ENCODE results near the gene RNASEH1. TPM values are rescaled to one million over a fixed set of nuclear protein-coding genes. Genes with fewer than 3 reads are reported as not detected.
"Not testable (repeated sequence)": the region's sequence is repeated elsewhere in the genome, so short reads cannot be mapped to it uniquely, and the experiment has no call there.

The RNASEH1 gene
- total and polyA plus RNA-seq, 2 of the 8 experiments (the other 6 are each of a cell fraction or from before 2014, with no cell fraction given), result 11.7 to 42.7 TPM

DNA sequence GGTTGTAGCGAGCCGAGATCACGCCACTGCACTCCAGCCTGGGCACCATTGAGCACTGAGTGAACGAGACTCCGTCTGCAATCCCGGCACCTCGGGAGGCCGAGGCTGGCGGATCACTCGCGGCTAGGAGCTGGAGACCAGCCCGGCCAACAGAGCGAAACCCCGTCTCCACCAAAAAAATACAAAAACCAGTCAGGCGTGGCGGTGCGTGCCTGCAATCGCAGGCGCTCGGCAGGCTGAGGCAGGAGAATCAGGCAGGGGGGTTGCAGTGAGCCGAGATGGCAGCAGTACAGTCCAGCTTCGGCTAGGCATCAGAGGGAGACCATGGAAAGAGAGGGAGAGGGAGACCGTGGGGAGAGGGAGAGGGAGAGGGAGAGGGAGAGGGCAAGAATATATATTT lies 11.5 kb upstream of the RNASEH1 start:
- H2BK12ac ChIP-seq (ENCODE audit: low read depth, low read length); H3K27me3 ChIP-seq (replicated peaks in 1 of 4; ENCODE audit: control insufficient read depth in 3 of 4, extremely low read depth in 1 of 4, insufficient read depth in 3 of 4, low read length in 3 of 4); H3K79me1 ChIP-seq (ENCODE audit: low read depth, low read length); H4K91ac ChIP-seq (replicated peaks; ENCODE audit: insufficient read length, low read length); H3K4me1 ChIP-seq (replicated peaks in 1 of 4; ENCODE audit: control insufficient read depth in 3 of 4, insufficient read depth in 4 of 4, low read length in 3 of 4); CTCF ChIA-PET (ENCODE audit: partially characterized antibody); FAIRE-seq; H4K20me1 ChIP-seq (replicated peaks in 1 of 2; ENCODE audit: control insufficient read depth in 1 of 2, insufficient read depth in 2 of 2, low read length in 2 of 2); H4K8ac ChIP-seq (ENCODE audit: extremely low read depth, insufficient read depth, low read length); H3K9me3 ChIP-seq (ENCODE audit: insufficient read depth in 2 of 2, low read depth in 1 of 2, low read length in 1 of 2); H3K23me2 ChIP-seq (ENCODE audit: low read depth, low read length); H3K4me2 ChIP-seq (ENCODE audit: insufficient read depth in 1 of 2, low read depth in 2 of 2, low read length in 2 of 2); H3K4ac ChIP-seq (replicated peaks; ENCODE audit: insufficient read length, low read depth, low read length); H3K27ac ChIP-seq (ENCODE audit: low read depth, low read length); H3K14ac ChIP-seq (ENCODE audit: insufficient read length); H2BK5ac ChIP-seq (ENCODE audit: low read depth, low read length); H2BK20ac ChIP-seq (ENCODE audit: low read length); H3K36me3 ChIP-seq (ENCODE audit: control insufficient read depth in 2 of 4, insufficient read depth in 4 of 4, low read length in 3 of 4); DNase-seq (ENCODE audit: low read depth in 1 of 2, low spot score in 2 of 2); H3K79me2 ChIP-seq (ENCODE audit: control insufficient read depth in 1 of 2, insufficient read depth in 2 of 2, low read length in 2 of 2); H3K23ac ChIP-seq (ENCODE audit: insufficient read length); H2AFZ ChIP-seq (ENCODE audit: low read length); H2AK5ac ChIP-seq (ENCODE audit: low read depth, low read length); H2BK120ac ChIP-seq (replicated peaks; ENCODE audit: low read depth, low read length); H3K9ac ChIP-seq (replicated peaks in 1 of 4; ENCODE audit: extremely low read depth in 1 of 4, low read depth in 3 of 4, low read length in 3 of 4); H3K4me3 ChIP-seq (ENCODE audit: extremely low read depth in 1 of 4, insufficient read depth in 2 of 4, low read depth in 3 of 4, low read length in 4 of 4); H4K5ac ChIP-seq (ENCODE audit: insufficient read length, low read depth, low read length); H3K56ac ChIP-seq (replicated peaks; ENCODE audit: insufficient read length, low read depth, low read length); H2BK15ac ChIP-seq (ENCODE audit: low read length); H3K18ac ChIP-seq (ENCODE audit: extremely low read depth, low read length): not testable (repeated sequence)
- POLR2A ChIA-PET (ENCODE audit: partially characterized antibody), result interaction anchor here (1.0 to 2.4 kb wide), 3 partner anchors 9 to 11 kb away, joined by 3 to 15 read pairs (median 7); partner anchors contain the start of gene RNASEH1
- WGBS, 2 experiments (ENCODE audit: extremely low coverage in 1 of 2, insufficient coverage in 1 of 2, insufficient read length in 1 of 2, insufficient replicate concordance in 2 of 2, low coverage in 1 of 2, low lambda C conversion rate in 2 of 2, missing lambda C conversion rate in 1 of 2), result 93% methylated on average over 18 of the region's 23 CpGs; no CpG with 5 or more reads in 1 of the 2 experiments

Measured in H1 (cell line).